NOMO-1 treated with DMSO at 0.1 percent for 48 hours (cell line): Measurements from ENCODE around the gene PRR23E.

Experiments used
- DNase-seq: peaks from one replicate; lab custom pipeline; 2025; ENCODE audit not compliant: unreplicated experiment; lab: John Stamatoyannopoulos, UW

The PRR23E gene

DNA sequence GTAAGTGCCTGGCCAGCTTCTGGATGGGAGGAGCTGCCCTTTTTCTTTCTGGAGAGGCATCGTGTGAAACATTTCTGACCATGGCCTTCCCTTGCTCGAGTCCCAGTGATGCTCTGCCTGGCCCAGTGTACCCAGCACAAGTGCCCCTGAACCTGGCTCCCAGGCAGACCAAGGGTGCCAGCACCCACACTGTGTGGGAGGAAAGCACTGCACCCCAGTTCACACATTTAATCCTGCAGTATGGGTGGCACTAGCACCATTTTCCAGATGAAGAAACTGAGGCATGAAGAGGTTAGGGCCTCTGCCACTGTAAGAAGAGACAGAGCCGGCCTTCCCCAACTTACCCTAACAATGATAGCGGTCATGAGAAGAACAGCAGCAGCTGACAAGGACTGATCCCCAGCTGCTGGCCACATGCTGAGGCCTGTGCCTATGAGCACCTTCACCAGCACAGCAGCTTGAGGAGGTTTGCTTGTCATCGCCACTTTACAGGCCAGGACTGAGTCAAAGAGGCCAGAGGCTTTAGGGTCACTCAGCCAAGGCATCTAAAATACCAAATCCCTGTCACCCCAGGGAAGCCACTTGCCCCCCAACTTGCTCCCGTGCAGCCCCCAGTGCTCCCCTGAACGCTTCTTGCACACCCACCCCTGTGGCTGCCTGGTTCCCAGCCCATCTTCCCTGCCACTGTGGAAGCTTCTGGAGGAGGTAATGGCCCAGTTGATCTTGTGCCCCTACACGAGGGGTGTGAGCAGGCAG lies 15.0 kb downstream of the PRR23E start:
- no peak for DNase-seq

DNA sequence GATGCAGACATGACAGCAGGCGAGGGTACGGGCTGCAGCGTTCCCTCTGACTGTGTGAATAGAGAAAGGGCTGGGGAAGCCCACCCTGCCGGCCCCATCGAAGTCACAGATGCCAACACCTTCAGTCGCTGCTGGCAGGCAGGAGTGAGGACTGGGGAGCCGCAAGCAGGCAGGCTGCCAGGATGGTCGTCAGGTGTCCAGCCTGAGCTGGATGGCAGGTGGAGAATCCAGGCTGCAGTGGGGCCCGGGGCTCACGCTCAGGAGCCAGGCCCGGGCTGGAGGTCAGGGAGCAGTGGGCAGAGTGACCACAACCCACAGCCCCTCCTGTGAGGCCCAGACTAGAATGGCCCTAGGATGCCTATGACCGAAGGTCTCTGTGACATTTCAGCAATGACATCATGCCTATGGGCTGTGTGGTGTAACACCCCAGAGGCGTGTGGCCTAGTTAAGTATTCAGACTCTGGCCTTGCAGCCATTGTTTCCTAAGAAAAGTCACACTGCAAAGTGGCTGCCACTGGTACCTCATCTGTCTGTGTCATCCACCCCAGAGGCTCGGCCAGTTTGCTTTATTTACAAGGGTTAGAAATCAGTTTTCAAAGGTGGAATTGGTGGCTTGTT lies 15.7 kb downstream of the PRR23E start:
- no peak for DNase-seq

DNA sequence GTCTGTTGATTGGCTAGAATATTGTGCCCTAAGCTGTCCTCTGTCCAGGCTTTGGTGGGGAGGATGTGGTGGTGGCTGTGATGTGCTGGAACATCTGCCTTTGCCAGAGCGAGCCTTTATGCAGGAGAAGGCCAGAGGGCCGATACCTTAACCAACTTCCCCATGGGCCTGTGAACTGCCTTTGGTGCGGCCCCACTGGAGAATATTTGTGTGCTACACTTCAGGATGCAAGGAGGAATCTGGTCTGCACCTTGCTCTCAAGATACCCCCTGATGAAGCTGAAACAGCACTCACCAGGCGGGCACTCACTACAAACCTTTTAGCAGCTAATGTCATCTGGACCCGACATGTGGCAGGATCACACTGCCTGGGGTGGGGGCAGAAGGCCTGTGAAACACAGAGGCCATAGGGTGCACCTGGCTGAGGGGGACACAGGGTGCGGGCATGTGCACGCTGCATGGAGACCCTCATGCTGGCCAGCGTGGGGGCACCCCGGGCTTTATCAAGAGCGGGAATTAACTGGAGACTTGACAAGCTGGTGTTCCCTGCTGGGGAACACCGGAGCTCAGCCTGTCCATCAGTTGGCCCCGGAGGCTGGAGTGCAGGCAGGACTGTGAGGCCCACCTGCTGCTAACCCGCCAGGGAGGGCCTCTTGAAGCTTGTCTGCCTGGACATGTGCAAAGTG lies 16.4 kb downstream of the PRR23E start:
- no peak for DNase-seq

DNA sequence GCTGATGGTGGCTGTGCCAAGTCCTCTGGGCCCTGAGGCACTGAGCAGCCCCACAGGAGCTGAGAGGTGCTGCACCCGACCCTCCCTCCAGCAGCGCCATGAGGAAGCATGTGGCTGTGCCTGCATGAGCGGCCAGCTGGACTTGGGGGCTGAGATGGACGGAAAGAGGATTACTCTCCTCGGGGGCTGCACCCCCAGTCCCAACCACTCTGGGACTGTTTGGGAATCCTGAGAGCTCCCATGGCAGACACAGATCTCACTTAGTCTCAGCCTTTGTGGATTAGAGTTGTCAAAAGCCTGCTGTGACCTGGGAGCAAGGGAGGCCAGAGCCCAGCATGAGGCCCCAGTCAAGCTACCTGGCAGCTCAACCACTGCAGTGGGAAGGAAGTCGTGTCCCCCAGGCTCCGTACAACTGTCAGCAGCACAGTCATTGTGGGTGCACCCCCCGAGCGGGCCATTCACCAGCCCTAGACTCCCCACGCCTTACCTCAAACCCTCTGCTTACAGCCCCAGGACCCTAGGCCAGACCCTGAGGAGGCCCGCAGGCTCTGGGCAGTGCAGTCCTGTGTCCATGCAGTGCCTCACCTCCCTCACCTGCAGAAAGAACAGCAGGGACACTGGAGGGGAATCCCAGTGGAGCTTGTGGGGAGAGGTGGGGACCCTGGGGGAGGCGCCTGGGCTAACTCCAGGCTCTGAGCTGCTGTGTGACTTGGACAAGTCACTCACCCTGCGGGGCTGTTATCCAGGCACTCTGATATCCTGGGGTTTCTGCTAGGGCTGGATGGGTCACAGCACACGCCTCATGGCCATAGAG lies 17.1 kb downstream of the PRR23E start:
- no peak for DNase-seq

DNA sequence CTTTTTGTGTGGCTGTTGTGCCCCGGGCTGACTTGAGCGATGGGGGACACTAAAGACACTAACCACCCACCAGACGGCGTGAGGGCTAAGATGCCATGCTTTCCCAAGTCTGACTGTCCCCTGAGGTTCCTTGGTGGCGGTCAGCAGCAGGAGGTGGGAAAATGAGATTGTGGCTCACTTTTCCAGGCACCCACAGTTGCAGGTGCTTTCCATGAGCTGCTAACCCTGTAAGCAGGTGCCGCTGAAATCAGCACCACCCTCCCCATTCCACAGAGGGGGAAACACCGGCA lies 17.7 kb downstream of the PRR23E start:
- DNase-seq = no peak

DNA sequence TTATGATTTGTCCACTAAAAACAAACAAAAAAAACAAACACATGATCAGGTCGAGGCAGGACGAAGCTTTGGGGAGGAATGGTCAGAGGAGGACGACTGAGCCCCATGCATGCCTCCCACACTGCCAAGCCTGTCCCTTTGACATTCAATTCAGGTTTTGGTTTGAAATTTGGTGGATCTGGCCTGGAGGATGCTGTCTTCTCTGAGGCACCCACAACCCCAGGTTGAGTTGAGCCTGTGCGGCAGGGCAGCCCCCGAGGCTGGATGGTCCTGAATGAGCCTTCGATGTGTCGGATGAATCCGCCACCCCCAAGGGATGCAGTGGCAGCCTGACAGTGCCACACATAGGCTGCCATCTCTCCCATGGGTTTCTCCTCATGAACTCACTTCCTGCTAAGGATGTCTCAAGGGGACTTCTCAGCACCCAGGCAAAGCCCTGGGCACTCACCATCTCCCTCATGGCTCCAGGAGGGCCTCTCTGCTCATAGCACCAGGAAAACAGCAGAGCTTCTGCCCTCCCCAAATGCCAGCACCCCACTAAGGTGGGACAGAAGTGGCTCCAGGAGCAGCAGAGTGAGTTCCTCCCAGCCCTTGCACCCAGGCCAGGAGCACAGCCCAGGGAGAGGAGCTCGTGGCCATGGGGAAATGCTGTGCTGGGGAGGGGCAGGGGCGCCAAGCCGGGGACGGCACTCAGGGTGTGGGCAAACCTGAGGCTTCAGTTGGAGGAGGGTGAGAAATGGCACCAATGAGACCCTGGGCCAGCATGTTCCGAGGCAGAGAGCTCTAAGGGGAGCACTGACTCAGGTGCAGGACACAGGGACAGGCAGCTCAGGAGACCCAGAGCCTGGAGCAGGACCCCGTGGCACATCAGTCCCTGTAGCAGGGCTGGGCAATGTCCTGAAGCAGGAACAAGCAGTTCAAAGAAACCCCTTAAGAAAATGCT lies 18.5 kb downstream of the PRR23E start:
- DNase-seq = no peak

DNA sequence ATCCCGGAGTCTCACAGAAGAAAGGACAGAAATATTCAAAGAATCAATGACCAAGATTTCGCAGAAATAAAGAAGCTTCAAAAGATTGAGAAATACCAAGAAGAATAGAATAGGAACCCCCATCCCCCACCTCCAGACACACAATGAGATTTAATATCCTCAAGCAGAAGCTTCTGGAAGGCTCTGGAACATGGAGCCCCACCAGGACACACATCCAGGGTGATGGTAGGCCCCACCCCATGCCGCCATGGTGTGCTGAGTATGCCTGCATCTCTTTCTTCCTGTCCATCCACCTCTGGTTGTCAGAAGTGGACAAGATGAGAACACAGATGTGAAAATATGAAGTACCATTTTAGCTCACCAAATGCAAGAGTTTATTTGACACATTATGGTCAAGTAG lies 19.3 kb downstream of the PRR23E start:
- no peak for DNase-seq

DNA sequence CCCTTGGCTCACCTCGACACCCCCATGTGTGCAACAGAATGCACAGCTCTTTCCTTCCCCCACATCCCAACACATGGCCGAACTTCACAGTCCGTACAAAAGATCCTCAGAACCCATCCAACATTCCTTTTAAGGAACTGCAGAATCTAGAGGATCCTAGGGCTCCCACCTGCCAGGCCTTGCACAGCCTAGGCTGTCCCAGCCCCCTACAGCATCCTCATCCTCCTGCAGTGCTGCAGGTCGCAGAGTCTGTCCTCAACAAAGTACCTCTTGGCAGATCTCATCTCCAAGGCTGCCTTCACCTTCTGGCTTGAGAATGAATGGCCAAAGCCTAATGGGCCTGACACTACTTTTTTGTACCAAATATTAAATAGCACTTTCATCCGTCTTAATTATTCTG lies 19.8 kb downstream of the PRR23E start:
- DNase-seq = no peak

DNA sequence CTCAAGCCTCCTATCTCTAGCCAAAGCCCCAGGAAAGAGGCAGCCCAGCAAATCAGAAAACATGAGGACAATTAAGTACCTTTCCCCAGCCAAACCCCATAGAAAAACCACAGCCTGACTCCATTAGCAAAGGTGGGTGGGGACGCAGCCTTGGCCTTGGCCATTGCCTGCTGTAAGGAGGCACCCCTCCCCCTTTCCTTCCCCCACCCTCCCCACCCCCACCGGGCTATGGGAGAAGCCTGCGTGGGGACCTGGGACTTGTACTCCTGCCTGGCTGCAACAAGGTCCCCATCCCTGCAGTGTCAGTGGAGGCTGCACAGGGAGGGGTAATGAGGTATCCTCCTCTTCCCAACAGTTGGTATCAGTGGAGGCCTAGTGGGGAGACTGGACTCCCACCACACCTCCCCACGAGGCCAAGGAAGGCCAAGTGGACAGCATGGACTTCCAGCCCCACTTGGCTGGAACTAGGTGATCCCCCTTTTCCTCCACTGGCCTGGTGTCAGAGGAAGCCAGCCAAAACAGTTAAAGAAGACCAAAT lies 20.5 kb downstream of the PRR23E start:
- DNase-seq = no peak

DNA sequence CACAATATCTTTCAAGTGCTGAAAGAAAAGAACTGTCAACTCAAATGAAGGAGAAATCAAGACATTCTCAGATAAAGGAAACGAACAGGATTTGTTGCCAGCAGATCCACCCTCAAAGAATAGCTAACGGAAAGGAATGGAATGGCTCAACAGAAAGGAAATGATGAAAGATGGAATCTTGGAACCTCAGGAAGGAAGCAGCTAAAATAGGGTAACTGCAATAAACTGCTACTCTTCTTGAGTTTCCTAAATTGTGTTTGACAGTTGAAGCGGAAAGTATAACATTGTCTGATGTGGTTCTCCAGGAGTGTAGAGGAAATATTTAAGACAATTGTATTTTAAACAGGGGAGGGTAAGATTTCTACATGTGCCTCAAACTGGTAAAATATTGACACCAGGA lies 22.0 kb downstream of the PRR23E start:
- no peak for DNase-seq

DNA sequence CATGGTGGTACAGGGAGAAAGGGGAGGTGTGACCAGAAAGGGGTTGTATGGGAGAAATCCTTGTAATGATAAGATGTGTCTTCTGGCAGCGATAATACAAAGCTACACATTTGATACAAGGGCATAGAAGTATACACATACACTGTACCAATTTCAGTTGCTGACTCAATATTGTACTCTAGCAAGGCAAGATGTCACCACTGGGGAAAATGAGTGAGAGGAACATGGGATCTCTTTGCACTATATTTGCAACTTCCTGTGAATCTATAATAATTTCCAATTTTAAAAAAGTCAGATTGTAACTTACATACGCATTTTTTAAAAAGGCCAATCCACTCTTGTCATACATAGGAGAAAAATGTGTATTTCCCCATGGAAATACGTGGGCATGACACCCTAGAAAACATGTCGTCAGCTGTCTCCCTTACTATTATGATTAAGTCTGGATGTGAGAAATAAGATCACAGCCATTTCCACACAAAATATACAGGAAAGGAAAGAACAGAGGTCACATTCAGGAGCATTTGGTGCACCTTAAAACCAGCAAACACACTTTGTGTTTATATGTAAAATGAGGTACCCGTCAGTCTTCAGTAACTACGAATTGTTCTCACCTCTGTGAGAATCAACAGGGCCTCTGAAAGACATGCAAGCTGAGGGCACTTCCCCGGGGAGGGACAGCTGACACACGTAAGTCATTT lies 22.9 kb downstream of the PRR23E start:
- DNase-seq = no peak

DNA sequence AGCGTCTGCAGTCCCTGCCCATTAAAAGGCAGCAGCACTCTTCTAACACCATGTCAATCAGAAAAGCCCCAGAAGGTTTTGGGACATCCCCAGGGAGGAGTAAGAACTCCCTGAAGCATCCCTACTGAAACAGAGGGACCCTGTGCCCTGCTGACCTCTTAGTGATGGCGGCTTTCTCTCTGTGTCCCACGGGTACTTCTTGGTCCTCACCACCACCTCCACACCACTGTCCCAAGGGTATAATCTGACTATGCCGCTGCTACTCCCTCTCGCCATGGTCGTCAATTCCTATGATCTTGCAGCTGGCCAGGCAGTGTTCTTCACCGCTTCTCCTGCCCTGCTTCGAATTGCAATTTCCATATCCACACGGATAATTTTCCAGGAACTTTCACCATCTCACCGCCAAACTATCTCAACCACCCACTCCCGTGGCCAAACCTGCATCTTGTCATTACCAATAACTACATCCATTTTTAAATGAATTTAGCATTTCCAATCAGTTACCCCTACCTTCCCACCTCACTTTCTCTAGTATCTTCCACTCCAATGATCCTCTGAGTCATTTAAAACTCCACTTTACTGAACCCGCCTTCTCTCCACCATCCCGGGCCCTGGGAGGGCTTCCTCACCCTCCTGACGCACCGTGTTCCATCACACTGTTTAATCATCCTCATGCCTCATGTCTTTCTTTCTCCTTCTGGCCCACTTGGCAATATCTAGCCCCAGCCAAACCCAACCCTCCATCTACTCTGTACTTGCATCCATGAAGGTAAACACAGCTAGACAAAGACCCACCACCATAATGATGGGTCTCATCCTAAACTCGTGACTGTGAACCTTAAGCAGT lies 23.7 kb downstream of the PRR23E start:
- no peak for DNase-seq

DNA sequence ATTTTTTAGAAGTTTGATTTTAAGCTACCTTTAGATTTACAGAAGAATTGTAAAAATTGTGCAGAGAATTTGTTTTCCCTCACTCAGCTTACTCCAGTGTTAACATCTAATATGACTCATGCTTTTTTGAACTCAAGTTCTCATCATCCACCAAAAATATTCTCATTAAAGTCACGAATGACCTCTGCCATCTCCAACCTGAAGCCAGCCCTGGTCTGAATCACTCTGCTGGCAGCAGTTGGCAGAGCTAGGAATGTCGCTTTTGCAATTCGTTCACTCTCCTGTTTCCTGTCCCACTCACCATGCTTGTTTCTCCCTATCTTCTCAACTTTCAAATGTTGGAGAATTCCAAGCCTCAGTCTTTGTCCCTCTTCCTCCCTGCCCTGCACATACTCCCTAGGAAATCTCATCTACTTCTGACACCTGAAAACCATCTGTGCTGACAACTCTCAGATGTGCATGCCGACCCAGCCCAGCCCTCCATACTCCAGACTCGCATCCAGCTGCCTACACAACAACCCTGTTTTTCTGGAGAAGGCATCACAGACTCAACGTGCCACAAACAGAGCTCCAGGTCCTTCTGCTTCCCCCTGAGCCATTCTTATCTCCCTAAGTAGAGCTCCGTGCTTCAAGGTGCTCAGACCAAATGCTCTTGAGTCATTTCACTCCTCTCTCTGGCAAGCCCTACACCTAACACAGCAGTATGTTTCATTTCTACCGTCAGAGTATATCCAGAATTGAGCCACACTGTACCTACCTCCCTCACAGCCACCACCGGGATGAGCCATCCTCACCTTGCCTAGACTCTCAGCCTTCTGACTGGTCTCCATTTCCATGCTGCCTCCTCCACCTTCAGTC lies 24.9 kb downstream of the PRR23E start:
- no peak for DNase-seq

DNA sequence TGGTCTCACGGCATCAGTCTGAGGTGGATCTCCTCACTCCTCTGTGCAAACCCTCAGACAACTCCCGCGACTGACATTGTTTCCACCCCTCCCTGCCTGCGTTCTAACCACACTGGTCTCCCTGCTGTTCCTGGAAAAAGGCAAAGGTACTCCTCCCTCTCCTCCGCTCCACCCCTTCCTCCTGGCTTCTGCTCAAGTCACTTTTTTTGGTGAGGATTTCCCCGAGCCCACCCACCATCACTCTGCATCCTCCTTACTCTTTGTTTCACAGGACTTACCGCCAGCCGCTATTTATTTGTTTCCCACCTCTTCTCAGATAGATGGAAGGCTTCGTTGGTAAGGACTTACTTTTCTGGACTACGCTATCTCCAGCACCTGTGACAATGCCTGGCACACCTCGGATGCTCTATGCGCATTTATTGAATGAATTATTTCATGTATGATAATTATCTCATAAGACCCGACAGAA lies 25.6 kb downstream of the PRR23E start:
- no peak for DNase-seq

DNA sequence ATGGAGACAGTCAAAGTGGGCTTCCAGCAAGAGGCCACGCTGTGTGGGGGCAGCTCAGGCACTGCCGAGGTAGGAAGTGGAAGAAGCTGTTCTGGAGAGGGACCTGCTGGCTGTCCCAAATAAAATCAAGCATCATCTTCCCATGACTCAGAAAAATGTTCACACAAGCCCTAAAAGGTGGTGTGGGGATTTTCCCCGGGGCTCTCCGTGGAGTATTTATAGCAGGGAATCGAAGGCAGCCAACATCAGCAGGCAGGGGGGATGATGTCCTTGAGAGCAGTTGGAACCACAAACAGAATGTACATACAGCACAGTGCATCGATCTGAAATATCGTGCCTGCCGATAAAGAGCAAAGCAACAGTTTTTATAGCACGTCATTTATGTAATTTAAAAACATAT lies 27.6 kb downstream of the PRR23E start:
- DNase-seq = no peak

DNA sequence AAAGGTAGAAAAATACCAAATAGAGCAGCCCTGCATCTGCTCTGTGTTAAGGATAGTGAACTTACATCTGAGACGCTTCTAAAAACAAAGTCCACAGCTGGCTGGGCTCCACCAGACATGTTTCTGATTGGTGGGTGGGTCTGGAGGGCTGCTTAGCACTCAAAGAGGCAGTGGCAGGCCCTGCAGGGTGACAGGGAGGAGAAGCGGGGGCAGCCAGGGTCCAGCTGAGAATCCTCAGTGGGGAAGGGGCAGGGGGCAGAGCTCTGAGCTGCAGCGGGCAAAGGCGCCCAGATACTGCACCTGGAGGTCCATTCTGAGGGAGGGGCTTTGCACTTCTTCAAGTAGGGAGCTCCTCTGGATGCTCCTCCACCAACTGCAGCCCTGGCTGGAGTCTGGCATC lies 28.1 kb downstream of the PRR23E start:
- no peak for DNase-seq

DNA sequence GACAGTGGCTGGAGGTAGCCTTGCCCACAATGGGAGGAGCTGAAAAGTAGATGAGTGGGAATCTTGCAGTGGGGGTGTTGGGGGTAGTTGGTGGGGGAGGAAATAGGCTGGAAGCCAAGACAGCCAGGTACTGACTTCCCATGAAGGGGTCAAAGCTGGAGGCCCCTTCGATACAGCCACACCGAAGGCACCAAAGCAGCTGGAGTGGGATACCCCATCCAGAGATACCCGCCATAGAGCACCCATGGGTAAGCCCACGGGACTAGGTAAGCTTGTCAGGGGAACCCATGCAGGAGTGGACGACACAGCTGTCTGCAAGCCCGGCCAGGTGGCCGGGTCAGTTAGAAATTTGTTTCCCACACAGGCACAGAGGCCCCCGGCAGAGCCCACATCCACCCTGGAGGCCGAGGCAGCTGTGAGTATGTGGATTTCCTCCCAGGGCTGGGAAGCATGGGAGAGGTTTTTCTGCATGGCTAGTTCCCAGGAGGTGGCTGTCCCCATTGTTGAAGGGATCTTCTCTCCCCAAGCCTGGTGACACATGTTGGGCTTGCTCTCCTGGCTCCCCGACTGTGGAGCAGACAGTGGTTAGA lies 28.6 kb downstream of the PRR23E start:
- no peak for DNase-seq
